ENCODE results near the gene RBSN.

The RBSN gene

DNA sequence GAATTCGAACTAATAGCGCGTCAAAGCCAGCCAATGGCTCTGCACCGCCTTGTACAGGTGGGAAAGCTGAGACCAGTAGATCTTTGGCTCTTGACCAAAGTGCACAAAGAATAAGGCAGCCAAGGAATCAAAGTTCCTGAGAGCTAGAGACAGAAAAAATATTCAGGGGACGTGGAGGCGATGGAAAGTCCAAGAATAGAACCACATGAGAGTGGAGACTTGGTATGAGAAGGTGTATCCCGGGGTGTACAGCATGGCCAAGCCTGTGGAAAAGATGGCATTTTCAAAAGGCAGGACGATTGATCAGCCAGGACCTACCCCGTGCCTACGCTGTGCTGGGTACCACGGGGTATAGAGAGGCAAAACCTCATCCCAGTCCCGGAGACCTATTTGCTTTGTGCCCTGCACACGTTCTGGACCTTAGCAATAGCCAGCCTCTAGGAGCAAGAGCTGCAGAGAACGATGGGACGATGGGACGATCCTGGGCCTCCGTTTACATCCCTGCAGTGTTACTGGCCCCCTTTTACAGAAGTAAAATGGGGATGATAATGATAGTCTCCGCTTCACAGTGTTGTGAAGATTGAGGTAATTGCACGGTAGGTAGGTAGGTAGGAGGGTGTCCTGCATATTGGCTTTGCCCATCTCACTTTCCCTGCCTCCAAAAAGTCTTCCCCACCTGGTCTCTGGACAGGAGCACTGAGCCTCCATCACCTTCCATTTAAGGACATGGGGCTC is 583 bp upstream of the RBSN start:
- peak in 1 of 2 experiments; percentile 11 for DNase-seq

DNA sequence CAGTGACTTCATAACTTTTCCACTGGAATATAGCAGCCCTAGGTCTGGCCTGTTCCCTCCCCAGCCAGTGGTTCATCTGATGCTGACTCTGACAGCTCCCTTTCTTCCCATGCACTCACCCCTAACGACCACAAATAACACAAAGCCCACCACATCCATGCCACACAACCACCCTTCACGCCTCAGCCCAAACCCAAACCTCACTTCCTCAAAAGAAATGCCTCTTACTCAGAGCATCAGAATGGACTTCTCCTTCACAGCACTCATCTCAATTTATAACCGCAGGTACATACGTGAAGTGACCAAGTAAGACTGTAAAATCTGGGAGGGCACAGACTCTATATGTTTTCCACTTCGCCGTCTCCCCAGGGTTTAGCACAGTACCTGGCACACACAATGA is 1.1 kb downstream of the RBSN start:
- DNase-seq, result no peak

DNA sequence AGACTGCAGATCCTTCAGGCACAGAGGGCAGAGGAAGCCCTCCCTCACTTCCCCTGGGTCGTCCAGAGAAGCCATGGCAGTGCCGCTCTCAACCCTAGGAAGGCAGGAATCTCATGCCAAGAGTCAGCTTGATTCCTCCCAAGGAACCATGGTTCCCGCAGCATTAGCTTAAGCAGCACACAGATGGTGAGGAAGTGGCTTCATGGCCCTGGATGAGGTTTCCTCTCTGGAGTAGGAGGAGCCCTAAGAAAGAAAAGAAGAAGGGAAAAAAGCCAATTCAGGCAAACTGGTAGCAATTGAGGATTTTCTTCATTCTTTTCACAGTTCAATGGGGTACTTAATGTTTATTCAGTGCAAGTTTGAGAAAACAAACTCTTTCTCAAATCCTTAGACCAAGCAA is 2.9 kb downstream of the RBSN start:
- DNase-seq, result no peak

DNA sequence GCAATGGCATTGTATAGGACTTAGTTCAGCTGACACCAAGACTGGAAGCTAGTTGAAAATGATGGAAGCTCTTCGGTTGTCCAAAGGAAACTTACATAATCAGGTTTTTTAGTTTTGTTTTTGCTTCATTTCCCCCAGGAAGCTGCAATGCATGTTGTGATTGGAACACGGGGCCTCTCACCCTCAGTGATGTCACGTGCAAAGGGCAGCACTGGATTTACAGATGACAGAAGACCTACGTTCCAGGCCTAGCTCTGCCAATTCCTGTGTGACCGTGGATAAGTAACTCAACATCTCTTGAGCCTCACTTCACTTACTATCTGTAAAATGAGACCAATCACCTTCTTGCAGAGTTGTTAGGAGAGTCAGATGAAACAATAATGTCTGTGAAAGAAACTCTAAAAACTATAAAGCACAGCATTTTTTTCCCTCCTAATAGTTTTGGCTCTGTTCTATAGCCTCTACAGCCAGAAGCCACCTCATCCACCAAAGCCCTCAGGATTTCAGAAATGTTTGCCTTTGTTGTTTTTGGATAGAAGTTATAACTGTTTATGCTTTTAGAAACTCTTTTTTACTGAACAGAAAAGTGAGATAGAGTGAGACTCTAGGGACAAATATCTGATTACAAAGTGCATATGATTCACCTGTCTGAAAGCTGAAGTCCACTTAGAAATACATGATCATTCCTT is 4.6 kb downstream of the RBSN start:
- DNase-seq, result no peak

DNA sequence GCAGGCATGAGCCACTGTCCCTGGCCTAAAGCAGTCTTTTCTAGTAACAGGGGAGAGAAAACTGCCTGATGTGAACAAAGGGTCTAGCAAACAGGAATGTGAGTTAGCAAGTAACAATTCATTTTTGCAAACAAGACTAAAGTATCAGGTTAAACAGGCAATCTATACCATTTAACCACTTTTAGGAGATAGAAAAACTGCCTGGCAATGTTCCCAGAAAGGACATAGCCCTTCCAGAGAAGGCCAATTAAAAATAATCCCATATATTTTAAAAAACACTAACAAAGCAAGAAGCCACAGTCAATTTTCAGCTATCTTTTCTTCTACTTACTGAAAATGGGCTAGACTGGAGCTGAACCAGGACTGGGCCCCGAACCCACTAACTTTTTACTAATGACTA is 6.3 kb downstream of the RBSN start:
- no peak for DNase-seq

DNA sequence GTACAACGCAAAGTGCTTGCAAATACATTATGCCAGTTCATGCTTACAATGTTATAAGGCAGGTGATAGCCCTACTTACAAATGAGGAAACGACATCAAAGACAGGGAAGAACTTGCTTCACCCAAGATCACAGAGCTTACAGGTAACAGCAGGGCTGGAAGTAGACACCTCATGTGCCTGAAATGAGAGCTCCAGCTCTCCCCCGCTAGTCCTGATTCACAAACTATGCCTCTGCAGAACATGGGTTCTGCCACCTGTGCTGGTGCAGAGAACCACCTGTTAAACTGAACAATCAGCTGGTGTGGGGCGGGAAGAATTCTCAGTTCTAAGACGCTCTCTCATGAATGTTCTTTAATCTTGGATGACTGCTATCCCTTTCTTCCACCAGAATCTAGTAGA is 7.4 kb downstream of the RBSN start:
- DNase-seq, result no peak

DNA sequence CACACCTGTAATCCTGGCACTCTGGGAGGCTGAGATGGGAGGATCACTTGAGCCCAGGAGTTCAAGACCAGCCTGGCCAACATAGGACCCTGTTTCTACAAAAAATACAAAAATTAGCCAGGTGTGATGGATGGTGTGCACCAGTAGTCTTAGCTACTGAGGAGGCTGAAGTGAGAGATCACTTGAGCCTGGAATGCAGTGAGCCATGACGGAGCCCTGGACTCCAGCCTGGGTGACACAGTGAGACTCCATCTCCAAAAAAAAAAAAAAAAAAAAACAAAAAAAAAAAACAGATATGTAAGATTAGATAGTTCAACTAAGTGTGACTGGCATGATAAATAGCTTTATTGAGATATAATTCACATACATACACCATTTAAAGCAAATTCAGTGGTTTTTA is 9.7 kb downstream of the RBSN start:
- DNase-seq, result no peak

DNA sequence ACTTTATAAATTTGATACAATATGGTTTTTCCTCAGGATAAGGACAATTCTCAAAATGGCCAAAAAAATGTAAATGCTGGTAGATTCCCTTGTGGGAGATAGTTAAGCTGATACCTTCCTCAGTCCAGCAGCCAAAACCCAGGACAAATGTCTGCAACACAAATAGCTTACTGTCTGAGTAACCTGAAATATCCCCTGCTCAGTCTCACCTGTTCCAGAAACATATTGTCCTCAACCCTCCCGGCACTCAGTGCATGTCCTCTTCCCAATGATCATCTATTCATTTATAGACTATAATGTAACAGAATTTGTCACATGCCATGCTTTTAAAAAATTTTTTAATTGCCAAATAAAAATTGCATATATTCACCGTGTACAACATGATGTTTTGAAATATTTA is 12.2 kb downstream of the RBSN start:
- no peak for DNase-seq

DNA sequence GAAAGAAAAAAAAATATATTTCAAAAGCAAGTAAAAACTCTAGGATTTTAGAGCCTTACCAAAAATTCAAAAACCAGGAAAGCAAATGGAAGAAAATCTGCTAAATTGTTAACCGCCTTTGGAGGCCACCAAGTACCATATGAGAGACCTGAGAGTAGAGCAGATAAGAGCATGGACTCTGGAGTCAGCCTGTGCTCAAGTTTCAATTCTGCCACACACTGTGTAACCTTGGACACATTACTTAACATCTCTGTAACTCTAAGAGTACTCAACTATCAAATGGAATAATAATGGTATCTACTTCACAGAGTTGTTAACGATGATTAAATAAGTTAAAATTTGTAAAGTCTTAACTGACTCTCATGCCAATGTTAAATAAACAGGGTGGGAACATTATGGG is 12.7 kb downstream of the RBSN start:
- no peak for DNase-seq

DNA sequence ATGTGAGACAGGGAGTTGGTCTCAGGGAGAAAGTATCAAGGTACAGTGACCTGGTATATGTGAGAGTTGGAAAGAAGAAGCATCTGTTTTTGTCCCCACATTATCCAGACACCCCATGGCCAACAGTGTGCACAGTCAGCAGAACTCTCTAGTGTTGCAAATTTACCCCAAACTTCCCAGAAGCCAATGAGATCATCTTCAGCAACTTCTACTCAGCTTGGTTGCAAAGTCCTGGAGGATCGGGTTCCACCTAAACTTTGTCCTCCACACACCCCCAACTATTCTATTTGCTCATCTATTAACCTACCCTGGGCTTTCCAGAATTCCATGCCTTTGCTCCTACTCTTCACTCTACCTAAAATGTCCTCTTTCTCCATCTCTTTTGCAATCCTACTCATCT is 15.7 kb downstream of the RBSN start:
- no peak for DNase-seq

DNA sequence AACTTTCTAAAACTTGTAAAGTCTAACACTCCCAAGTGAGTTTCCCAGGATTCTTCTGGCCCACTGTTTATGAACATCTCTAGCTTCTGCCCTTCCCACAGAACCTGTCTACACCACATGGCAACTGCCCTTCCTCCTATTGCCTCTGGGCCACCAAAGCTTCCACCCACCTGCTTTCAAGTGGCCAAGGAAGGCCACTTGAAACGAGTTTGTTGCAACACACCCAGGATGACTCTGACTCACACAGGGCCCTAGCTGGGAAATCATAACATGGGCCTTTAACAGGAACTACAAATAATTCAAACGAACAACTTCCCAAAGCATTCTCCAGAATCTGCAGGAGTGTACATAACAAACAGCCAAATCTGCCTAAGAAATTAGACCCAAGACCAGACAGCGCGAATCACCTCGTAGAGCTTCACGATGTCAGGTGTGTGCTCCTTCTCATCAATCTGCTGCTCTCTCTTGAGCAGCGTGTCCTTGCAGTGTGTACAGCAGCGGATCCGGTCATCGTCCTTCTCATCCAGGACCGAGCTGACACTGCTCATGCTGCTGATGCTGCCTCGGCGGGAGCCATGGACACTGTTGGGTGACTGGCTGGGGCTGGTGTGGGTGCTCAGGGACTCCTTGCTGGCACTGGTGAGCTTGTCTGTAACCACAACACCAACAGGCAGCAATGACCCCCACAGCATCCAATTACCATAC is 16.8 kb downstream of the RBSN start:
- DNase-seq, result no peak

DNA sequence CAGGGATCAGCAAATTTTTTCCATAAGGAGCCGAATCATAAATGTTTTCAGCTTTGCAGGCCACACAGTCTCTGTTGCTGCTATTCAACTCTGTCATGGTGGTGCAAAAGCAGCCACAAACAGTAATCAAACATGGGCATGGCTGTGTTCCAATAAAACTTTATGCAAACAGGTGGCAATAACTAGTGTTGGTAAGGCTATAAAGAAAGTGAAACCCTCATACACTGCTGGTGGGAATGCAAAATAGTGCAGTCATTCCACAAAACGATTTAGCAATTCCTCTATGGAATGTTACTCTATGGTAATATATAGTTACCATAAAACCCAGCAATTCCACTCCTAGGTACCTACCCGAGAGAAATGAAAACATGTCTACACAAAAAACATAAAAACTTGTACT is 19.9 kb downstream of the RBSN start:
- no peak for DNase-seq

DNA sequence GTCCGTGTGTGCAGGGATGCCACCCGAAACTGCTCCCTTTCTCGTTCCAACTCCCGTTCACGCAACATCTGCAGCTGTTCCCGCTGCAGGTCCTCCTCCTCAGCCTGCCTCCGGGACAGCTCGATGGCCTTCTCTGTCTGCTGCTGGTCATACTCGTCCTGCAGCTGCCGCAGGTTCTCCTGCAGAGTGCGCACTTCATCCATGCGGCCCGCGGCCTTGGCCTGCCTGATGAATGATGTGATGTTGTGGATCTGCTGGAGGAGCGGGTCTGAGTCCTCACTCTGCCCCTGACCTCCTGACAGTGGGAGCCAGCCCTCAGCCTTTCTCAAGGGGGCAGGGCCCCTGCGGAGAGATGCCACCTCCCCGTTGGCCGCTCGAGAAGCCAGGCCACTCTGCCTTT is 24.4 kb downstream of the RBSN start:
- DNase-seq, result no peak

DNA sequence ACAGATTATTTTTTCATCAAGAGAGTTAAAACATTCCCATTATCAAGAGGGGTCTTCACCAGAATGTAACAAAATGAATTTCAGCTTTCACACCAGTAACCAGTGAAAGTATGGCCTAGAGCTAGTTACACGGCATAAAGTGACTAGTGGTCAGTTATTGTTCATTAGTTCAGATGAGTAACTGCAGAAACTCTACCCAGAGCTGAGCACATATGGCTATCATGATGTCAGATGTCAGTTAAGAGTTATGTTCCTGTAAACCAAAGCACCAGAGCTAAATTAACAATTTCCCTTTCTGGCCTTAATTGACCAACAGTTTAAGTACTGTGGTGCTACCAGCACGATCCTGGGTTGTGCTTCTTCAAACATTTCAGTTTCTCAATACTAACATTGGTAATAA is 27.2 kb downstream of the RBSN start:
- DNase-seq, result no peak

DNA sequence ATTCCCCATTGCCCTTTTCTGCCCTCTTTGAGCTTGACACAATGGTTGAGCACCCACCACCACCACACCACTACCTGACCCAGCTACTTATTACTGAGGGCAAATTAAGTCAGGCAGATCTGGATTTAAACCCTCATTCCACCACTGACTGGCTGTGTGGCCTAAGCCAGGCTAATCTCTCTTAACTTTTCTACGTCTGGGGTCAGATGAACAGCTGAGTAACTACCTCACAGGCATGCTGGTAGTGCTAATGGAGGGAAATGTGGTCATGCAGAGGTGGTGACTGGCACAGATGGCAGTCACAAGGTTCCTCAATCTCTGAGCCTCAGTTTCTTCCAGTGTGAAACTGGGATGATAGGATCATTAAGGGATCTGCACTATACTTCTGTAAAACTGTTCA is 29.5 kb downstream of the RBSN start:
- DNase-seq, result no peak

DNA sequence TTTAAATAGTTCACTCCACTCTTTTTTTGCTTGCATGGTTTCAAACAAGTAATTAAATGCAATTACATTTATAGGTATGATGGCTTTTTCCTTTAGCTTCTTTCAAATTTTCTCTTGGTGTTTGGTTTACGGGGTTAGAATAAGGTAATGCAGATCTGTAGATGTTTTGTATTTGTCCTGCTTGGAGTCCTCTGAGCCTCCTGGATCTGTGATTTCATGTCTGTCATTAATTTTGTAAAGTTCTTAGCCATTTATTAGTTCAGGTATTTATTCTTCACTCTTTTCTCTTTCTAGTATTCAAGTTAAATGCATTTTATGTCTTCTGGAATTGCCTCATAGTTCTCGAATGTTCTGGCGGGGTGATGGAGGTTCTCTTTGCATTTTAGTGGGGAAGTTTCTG is 32.5 kb downstream of the RBSN start:
- no peak for DNase-seq

DNA sequence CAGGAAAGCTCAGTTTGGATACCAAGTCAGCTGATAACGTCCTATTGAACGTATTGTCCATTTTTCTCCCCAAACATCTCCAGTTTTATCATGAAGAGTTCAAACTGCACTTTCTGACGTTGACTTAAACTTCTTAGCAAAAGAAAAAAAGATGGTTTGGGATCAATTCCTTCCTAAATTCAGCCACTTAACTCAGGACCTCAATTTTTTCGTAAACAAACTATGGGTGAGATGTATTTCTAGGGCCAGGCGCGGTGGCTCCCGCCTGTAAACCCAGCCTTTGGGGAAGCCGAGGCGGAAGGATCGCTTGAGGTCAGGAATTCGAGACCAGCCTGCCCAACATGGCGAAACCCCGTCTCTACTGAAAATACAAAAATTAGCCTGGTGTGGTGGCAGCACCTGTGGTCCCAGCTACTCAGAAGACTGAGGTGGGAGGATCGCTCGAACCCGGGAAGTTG is 33.4 kb downstream of the RBSN start:
- no peak for DNase-seq

DNA sequence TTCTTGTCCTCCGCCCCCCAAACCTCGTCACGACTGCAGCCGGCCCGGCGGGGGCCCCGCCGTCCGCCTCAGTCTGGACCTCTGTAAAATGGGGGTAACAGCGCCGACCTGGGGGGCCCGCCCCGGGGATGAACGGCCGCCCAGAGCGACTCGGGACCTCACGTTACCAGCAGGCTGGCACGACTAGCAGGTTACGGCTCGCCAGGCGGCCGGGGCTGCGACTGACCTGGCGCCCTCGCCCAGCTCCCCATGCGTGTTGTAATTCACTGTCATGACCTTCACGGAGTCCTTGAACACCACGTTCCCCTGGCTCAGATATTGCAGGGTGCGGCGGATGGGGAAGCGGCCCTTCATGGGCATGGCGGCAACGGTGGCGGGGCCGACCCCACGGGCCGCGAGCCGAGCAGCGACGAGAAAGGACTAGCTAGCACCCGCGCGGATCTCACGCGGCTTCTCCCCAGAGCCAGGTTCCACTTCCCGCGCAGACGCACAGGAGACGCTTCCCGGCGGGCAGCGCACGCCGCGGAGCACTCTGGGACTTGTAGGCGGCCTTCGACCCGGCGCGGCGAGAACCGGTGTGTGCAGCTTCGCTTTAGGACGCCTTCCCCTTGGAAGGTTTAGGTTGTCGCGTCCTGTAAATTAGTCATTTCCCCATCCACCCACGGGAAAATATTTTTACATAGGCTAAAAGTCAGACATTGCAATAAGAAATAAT is 34.0 kb downstream of the RBSN start, which contains the start of gene MRPS25:
Gene MRPS25, minus strand, starts transcription at position 481 of the 715 bp plus-strand sequence. Its CDS starts 121 bp downstream, at position 360.
- DNase-seq, result peak; percentile 83 to 90

DNA sequence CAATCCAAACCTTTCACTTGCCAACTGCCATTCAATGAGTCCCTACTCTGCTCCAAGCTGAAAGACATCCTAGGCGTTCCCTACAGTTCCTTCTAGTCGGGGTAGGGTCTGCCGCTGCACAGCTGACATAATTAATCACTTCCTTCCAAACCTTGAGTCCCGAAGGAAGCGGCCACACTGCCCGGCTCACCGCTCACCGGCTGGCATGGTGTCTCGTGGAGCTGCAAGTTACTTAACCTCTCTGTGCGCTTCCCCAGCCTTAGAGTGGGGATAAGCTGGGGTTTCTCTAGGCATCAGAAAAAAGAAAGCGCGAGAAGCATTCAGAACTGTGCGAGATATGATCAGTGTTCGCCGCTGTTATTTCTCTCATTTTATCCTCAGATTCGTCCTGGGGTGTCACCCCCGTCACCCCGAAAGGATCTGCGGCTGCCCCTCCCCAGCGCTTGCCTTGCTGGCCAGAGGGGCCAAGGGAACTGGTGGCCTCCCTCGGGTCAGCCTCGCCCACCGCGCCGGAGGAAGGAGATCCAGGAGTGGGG is 34.6 kb downstream of the RBSN start:
- DNase-seq, result peak; percentile 17 to 21

DNA sequence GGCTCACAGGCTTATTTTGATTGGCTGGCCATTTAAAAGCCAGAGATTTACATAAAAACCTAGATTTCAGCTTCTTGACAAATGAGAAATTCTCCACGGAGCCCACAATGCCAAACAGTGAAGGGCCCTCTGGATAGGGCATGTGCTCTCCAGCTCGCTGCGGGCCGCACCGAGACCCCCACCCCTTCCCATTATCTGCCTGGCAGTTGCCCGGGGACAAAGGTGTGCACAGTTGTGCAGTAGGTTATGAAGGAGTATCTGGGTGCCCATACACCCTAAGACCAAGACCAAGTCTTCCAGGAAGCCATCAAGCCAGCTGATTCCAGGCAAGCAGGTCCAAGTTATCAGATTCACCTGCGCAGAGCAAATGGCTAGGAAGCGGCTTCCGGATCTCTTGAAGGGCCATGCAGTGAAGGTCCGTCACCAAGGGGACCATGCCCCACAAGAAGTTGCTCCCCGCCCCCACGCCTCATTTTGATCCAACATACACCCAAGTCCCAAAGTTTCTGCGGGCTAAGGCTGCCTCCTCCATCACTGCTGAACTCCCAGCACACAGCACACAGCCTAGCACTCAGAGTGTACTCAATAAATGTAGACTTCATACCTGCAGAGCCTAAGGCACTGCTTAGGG is 35.2 kb downstream of the RBSN start:
- DNase-seq, result no peak

DNA sequence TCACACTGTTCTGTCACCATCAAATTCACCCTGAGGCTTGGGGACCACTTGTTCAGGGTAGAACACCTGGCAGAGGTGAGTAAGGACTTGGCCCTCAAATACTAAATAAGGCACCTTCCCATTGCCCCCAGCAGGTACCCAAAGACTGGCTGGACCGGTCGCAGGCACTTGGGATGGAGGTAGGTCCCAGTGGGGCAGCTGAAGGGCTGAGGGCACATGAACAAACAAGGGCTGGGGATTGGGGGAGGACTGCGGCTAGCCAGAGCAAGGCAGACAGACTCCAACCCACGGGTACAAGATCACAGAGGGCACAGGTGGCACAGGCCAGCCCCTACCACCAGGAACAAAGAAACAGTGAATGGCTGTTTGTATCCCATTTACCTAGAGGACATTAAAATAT is 35.7 kb downstream of the RBSN start:
- DNase-seq, result no peak

DNA sequence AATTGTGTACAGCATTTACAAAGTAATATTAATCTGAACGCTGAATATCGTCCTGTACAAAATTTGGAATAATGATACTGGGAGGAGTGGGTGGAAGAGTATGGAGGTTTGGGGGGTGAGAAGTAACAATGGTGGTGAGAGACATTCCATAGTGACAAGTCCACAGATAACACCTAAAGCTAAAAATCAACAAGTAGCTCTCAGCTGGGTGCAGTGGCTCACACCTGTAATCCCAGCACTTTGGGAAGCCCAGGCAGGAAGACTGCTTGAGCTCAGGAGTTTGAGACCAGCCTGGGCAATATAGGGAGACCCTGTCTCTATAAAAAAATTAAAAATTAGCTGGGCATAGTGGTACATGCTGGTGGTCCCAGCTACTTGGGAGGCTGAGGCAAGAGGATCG is 38.9 kb downstream of the RBSN start:
- no peak for DNase-seq
